Smooth muscle cell of the pulmonary artery (primary cell): ENCODE data around the gene GPX2. TPM values are rescaled to one million over a fixed set of nuclear protein-coding genes. Genes with fewer than 3 reads are reported as not detected.

ENCODE experiments used
- total RNA-seq: library from RNA; depleted of rRNA; stranded (reverse); fragments of >200 nt; gene quantifications from 2 replicates; pipeline ENCODE4 v1.2.3, GENCODE V29; 2014

Gene GPX2
- not detected in 2 replicates for total RNA-seq

GRCh38 chr14:64942531-64943111, at the start of gene GPX2:
Gene GPX2 (minus strand): TSS chr14:64942745. CDS start chr14:64942726, 19 bp downstream.

GRCh38 chr14:64986648-64987437, 44.3 kb upstream of the GPX2 start, which contains the start of gene FNTB:
Gene FNTB (plus strand): TSS chr14:64986895. CDS start chr14:64986954, 59 bp downstream.

DNA sequence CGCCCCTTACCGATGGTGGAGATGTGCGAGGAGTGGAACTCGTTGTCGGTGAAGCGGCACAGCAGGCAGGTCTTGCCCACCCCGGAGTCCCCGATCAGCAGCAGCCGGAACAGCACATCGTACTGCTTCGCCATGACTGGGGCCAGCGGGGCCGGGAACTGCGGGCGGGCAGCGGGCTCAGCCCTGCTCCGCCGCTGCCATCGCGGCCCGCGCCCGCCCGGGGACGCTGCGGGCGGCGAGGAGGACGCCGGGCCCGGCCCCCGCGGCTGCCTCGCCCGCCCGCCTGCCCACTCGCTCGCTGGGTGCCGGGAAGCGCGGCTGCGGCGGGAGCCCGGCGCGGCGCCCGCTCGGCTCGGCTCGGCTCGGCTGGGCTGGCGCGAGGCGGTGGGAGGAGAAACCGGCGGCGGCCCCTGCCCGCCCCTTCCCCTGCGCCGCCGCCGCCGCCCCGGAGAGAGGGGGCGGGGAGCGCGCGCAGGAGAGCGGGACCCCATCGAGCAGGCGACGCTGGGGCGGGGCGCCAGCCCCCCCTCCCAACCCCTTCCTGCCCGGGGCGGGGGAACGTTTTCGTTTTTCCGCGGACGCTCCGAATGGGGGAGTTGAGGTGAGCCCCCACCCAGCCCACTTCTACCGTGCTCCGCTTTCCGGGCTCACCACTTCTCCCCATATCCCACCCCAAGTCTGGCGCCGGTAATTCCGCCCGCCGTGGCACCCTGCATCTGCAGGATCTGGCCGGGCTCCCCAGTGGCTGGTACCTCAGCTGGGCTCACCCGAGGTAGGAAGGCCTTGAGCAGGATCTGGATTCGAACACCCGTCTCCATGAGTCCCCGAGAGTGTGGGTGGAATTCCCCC, 29.6 kb upstream of the GPX2 start, which contains the start of gene RAB15:
TSS of gene RAB15 (minus strand) at position 394 of the 849 bp plus-strand sequence. CDS start at position 134, 260 bp downstream.

GRCh38 chr14:64914237-64915028, 28.1 kb downstream of the GPX2 start, which contains the start of gene CHURC1:
Gene CHURC1 (plus strand): TSS chr14:64914455. CDS start chr14:64914496, 41 bp downstream.

Other genes with a start within 250 kb of the GPX2 start
- gene PLEKHG3, start 238.3 kb downstream of the GPX2 start, total RNA-seq, result 9.6 and 13.5 TPM in 2 replicates
- 0.13 TPM in 1 of 2 replicates, not detected in the other for gene SPTB, start 62.8 kb downstream of the GPX2 start, total RNA-seq
- gene CHURC1, start 28.3 kb downstream of the GPX2 start, total RNA-seq, result 39.0 and 54.7 TPM in 2 replicates
- gene RAB15, start 29.6 kb upstream of the GPX2 start, total RNA-seq, result 3.8 and 5.2 TPM in 2 replicates
- gene FNTB, start 44.1 kb upstream of the GPX2 start, total RNA-seq, result 15.3 and 20.5 TPM in 2 replicates
- gene MAX, start 159.8 kb upstream of the GPX2 start, total RNA-seq, result 41.4 and 46.4 TPM in 2 replicates